ENCODE data around the gene SIRT5.

Gene SIRT5

GRCh38 chr6:13614126-13614925 is 39.9 kb downstream of the SIRT5 start:
- no peak for TF ChIP-seq CTCF (conservative IDR thresholded peaks at IDR 0.05; ENCODE audit: low read length)
- H3K4me3 ChIP-seq (ENCODE audit: low read length), result peak overlapping the region; percentile 98
- DNase-seq (ENCODE audit: low read depth), result peak; percentile 43

- peak within 1 kb of the TSS; percentile 98 for H3K4me3 ChIP-seq (ENCODE audit: low read length)
- TF ChIP-seq CTCF (conservative IDR thresholded peaks at IDR 0.05; ENCODE audit: low read length), result peak; percentile 73
- peak; percentile 99 for DNase-seq (ENCODE audit: low read depth)
These were observed 40.8 kb downstream of the SIRT5 start, which contains the start of gene NOL7 for GRCh38 chr6:13614926-13615791. TSS of gene NOL7 (plus strand) at chr6:13615335. CDS start at chr6:13615359, 24 bp downstream.

- peak overlapping the region; percentile 98 for H3K4me3 ChIP-seq (ENCODE audit: low read length)
- no peak for TF ChIP-seq CTCF (conservative IDR thresholded peaks at IDR 0.05; ENCODE audit: low read length)
- DNase-seq (ENCODE audit: low read depth), result peak; percentile 52
These were observed 41.4 kb downstream of the SIRT5 start for GRCh38 chr6:13615792-13616120.

GRCh38 chr6:13617066-13617465 is 42.7 kb downstream of the SIRT5 start:
- DNase-seq (ENCODE audit: low read depth), result no peak
- no peak for TF ChIP-seq CTCF (conservative IDR thresholded peaks at IDR 0.05; ENCODE audit: low read length)
- no peak overlapping the region for H3K4me3 ChIP-seq (ENCODE audit: low read length)

- peak; percentile 54 for TF ChIP-seq CTCF (conservative IDR thresholded peaks at IDR 0.05; ENCODE audit: low read length)
- DNase-seq (ENCODE audit: low read depth), result peak; percentile 38
- H3K4me3 ChIP-seq (ENCODE audit: low read length), result no peak overlapping the region
These were observed 50.5 kb downstream of the SIRT5 start for GRCh38 chr6:13624871-13625288.

GRCh38 chr6:13629459-13630116 is 55.2 kb downstream of the SIRT5 start:
- H3K4me3 ChIP-seq (ENCODE audit: low read length), result no peak overlapping the region
- no peak for TF ChIP-seq CTCF (conservative IDR thresholded peaks at IDR 0.05; ENCODE audit: low read length)
- DNase-seq (ENCODE audit: low read depth), result no peak
